HEK293T (cell line): Measurements from ENCODE around the gene PAM16.

Source experiments
- CTCF ChIA-PET: fragments of 350-600 bp; formaldehyde crosslinking; extraction: SDS; loops from one replicate; lab custom pipeline; 2021; ENCODE audit warnings: antibody characterized with exemption, inconsistent platforms; lab: Yijun Ruan, JAX
- POLR2A ChIA-PET: fragments of 350-600 bp; formaldehyde crosslinking; extraction: SDS; loops from one replicate; lab custom pipeline; 2020; ENCODE audit warnings: antibody characterized with exemption, inconsistent platforms; lab: Yijun Ruan, JAX
- DNase-seq: peaks from one replicate; pipeline ENCODE4 v3.0.0; 2012; ENCODE audit warnings: mixed read lengths; ENCODE audit errors: extremely low spot score
- ARNT ChIP-seq: fragments of 450-650 bp; IDR thresholded peaks from 2 replicates; pipeline ENCODE4 v1.6.1; 2017; ENCODE audit warnings: mild to moderate bottlenecking
- BHLHE40 ChIP-seq: fragments of 450-650 bp; IDR thresholded peaks from 2 replicates; pipeline ENCODE4 v1.6.1; 2016; ENCODE audit warnings: mild to moderate bottlenecking, moderate library complexity, borderline replicate concordance
- CTBP1 ChIP-seq: fragments of 450-650 bp; IDR thresholded peaks from 2 replicates; pipeline ENCODE4 v1.6.1; 2016; ENCODE audit warnings: borderline replicate concordance
- ELF4 ChIP-seq: fragments of 450-650 bp; IDR thresholded peaks from 2 replicates; pipeline ENCODE4 v1.6.1; 2017; ENCODE audit warnings: antibody characterized with exemption
- FOXA1 ChIP-seq: fragments of 450-650 bp; IDR thresholded peaks from 2 replicates; pipeline ENCODE4 v1.6.1; 2016; ENCODE audit warnings: mild to moderate bottlenecking
- FOXK2 ChIP-seq: fragments of 450-650 bp; IDR thresholded peaks from 2 replicates; pipeline ENCODE4 v1.6.1; 2016; ENCODE audit warnings: mild to moderate bottlenecking
- FOXM1 ChIP-seq: fragments of 450-650 bp; IDR thresholded peaks from 2 replicates; pipeline ENCODE4 v1.6.1; 2017; ENCODE audit warnings: mild to moderate bottlenecking, borderline replicate concordance
- HDGF ChIP-seq: fragments of 450-650 bp; IDR thresholded peaks from 2 replicates; pipeline ENCODE4 v1.6.1; 2017; ENCODE audit warnings: antibody characterized with exemption, borderline replicate concordance
- L3MBTL2 ChIP-seq: fragments of 450-650 bp; conservative IDR thresholded peaks from 2 replicates; pipeline ENCODE4 v1.6.1; 2016; ENCODE audit warnings: mild to moderate bottlenecking
- LEF1 ChIP-seq: fragments of 450-650 bp; IDR thresholded peaks from 2 replicates; pipeline ENCODE4 v1.6.1; 2017; ENCODE audit warnings: mild to moderate bottlenecking, borderline replicate concordance
- NFRKB ChIP-seq: fragments of 450-650 bp; IDR thresholded peaks from 2 replicates; pipeline ENCODE4 v1.6.1; 2016; ENCODE audit warnings: mild to moderate bottlenecking, moderate library complexity
- PKNOX1 ChIP-seq: fragments of 450-650 bp; IDR thresholded peaks from 2 replicates; pipeline ENCODE4 v1.6.1; 2016
- SP1 ChIP-seq: fragments of 450-650 bp; IDR thresholded peaks from 2 replicates; pipeline ENCODE4 v1.6.1; 2017
- SUZ12 ChIP-seq: fragments of 450-650 bp; IDR thresholded peaks from 2 replicates; pipeline ENCODE4 v1.6.1; 2016; ENCODE audit warnings: mild to moderate bottlenecking
- TARDBP ChIP-seq: fragments of 450-650 bp; IDR thresholded peaks from 2 replicates; pipeline ENCODE4 v1.6.1; 2016
- ZNF384 ChIP-seq: fragments of 450-650 bp; IDR thresholded peaks from 2 replicates; pipeline ENCODE4 v1.6.1; 2016

The PAM16 gene

GRCh38 chr16:4354512-4355409, 3.6 kb upstream of the PAM16 start:
- POLR2A ChIA-PET: no interaction called here
- TF ChIP-seq BHLHE40 (no peak), HDGF (no peak), L3MBTL2 (no peak), SP1 (no peak), LEF1 (no peak), FOXA1 (no peak)
- CTCF ChIA-PET: interaction anchor here (1.6 kb wide), 1 partner anchor 49 kb away, joined by 8 read pairs; no protein-coding TSS in a partner anchor
- no peak for DNase-seq

- CTCF ChIA-PET: interaction anchor here (1.6 kb wide), 1 partner anchor 50 kb away, joined by 8 read pairs; no protein-coding TSS in a partner anchor
- no peak for DNase-seq
- TF ChIP-seq ZNF384 (no peak), TARDBP (no peak)
- POLR2A ChIA-PET: interaction anchor here (0.6 kb wide), 1 partner anchor 52 kb away, joined by 3 read pairs; no protein-coding TSS in a partner anchor
Measured at GRCh38 chr16:4353675-4354074, 2.6 kb upstream of the PAM16 start.

DNA sequence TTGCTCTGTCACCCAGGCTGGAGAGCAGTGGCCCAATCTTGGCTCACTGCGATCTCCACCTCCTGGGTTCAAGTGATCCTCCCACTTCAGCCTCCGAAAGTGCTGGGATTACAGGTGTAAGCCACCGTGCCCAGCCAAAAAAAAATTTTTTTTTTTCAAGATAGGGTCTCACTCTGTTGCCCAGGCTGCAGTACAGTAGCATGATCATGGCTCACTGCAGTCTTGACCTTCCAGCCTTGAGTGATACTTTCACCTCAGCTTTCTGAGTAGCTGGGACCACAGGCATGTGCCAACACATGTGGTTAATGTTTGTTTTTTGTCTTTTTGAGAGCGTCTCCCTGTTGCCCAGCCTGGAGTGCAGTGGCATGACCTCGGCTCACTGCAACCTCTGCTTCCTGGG, 1.7 kb upstream of the PAM16 start:
- CTCF ChIA-PET: interaction anchor here (2.9 kb wide), 1 partner anchor 50 kb away, joined by 23 read pairs; no protein-coding TSS in a partner anchor
- no peak for TF ChIP-seq SUZ12
- no peak for TF ChIP-seq NFRKB
- TF ChIP-seq FOXM1: no peak
- no peak for TF ChIP-seq HDGF
- no peak for TF ChIP-seq FOXA1
- no peak for TF ChIP-seq L3MBTL2
- no peak for TF ChIP-seq BHLHE40
- TF ChIP-seq PKNOX1: no peak
- TF ChIP-seq ARNT: no peak
- no peak for TF ChIP-seq TARDBP
- no peak for TF ChIP-seq FOXK2
- TF ChIP-seq SP1: no peak
- no peak for TF ChIP-seq CTBP1
- DNase-seq: no peak
- POLR2A ChIA-PET: no interaction called here

DNA sequence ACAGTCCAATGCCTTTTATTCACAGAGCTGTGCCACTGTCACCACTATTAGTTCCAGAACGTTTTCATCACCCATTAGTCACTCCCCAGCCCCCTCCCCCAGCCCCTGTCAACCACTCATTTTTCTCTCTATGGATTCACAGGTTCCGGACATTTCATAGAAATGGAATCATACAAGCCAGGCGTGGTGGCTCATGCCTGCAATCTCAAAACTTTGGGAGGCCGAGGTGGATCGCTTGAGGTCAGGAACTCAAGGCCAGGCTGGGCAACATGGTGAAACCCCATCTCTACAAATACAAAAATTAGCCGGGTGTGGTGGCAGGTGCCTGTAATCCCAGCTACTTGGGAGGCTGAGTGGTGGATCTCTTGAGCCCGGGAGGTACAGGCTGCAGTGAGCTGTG, 759 bp upstream of the PAM16 start:
- POLR2A ChIA-PET: interaction anchor here (0.9 to 2.3 kb wide), 4 partner anchors 14 to 79 kb away, joined by 3 to 8 read pairs (median 4); partner anchors contain the start of genes CORO7 and TFAP4
- TF ChIP-seq HDGF (no peak), PKNOX1 (no peak), LEF1 (no peak), ZNF384 (no peak), CTBP1 (no peak), FOXM1 (no peak), FOXK2 (no peak), SUZ12 (no peak)
- DNase-seq: no peak
- CTCF ChIA-PET: interaction anchor here (0.6 to 2.9 kb wide), 5 partner anchors 51 to 198 kb away, joined by 3 to 23 read pairs (median 4); no protein-coding TSS in a partner anchor

- no peak for DNase-seq
- TF ChIP-seq BHLHE40 (no peak), ZNF384 (no peak), ELF4 (no peak), L3MBTL2 (no peak), FOXM1 (no peak), SP1 (no peak), PKNOX1 (no peak), HDGF (no peak), FOXK2 (no peak), NFRKB (no peak), LEF1 (no peak), TARDBP (no peak), SUZ12 (no peak), CTBP1 (no peak), ARNT (no peak), FOXA1 (no peak)
- POLR2A ChIA-PET: interaction anchor here (0.9 to 2.3 kb wide), 5 partner anchors 10 to 51 kb away, joined by 3 to 9 read pairs (median 6); no protein-coding TSS in a partner anchor
- CTCF ChIA-PET: interaction anchor here (0.8 to 2.9 kb wide), 4 partner anchors 52 to 97 kb away, joined by 3 to 23 read pairs (median 8); no protein-coding TSS in a partner anchor
Measured at GRCh38 chr16:4350365-4350786, 745 bp downstream of the PAM16 start.

- POLR2A ChIA-PET: interaction anchor here (0.7 to 2.3 kb wide), 4 partner anchors 9 to 96 kb away, joined by 3 to 9 read pairs (median 4); no protein-coding TSS in a partner anchor
- no peak for DNase-seq
- CTCF ChIA-PET: interaction anchor here (0.8 to 1.0 kb wide), 2 partner anchors 54 to 96 kb away, joined by 3 to 7 read pairs; no protein-coding TSS in a partner anchor
- TF ChIP-seq SP1 (no peak), HDGF (no peak), FOXM1 (no peak), PKNOX1 (no peak), ELF4 (no peak), L3MBTL2 (no peak), FOXK2 (no peak), SUZ12 (no peak), CTBP1 (no peak), LEF1 (no peak), NFRKB (no peak), ARNT (no peak), ZNF384 (no peak), BHLHE40 (no peak), TARDBP (no peak), FOXA1 (no peak)
Measured at GRCh38 chr16:4349332-4349731, 1.8 kb downstream of the PAM16 start.
